Measurements from ENCODE around the gene CYP4F8. TPM values are rescaled to one million over a fixed set of nuclear protein-coding genes. Genes with fewer than 3 reads are reported as not detected.

CYP4F8 gene
- total and polyA plus RNA-seq, 2 of the 8 experiments (the other 6 are each of a cell fraction or from before 2014, with no cell fraction given): not detected

DNA sequence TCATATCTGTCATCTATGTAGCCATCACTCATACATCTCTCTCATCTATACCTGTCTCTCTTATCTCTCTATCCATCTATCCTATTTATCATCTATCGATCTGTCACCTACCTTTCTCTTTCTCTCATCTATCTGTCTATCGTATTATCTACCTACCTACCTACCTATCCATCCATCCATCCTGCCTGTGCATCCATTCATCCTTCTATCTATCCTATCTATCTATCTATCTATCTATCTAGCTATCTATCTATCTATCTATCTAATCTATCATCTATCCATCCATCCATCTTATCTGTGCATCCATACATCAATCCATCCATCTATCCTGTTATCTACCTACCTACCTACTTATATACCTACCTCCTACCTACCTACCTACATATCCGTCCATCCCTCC, 44.6 kb upstream of the CYP4F8 start:
- no peak overlapping the region for H3K4me3 ChIP-seq (ENCODE audit: extremely low read depth in 1 of 4, insufficient read depth in 2 of 4, low read depth in 3 of 4, low read length in 4 of 4)
- no peaks in the 10 kb centered on the region for H3K27me3 ChIP-seq (replicated peaks in 1 of 4; ENCODE audit: control insufficient read depth in 3 of 4, extremely low read depth in 1 of 4, insufficient read depth in 3 of 4, low read length in 3 of 4)
- H2AFZ ChIP-seq (ENCODE audit: low read length): no peak overlapping the region
- no peak overlapping the region for H3K9ac ChIP-seq (replicated peaks in 1 of 4; ENCODE audit: extremely low read depth in 1 of 4, low read depth in 3 of 4, low read length in 3 of 4)
- H4K20me1 ChIP-seq (replicated peaks in 1 of 2; ENCODE audit: control insufficient read depth in 1 of 2, insufficient read depth in 2 of 2, low read length in 2 of 2): no peaks in the 10 kb centered on the region
- H4K91ac ChIP-seq (replicated peaks; ENCODE audit: insufficient read length, low read length): no peak overlapping the region
- DNase-seq (ENCODE audit: low read depth in 1 of 2, low spot score in 2 of 2): no peak
- H3K79me2 ChIP-seq (ENCODE audit: control insufficient read depth in 1 of 2, insufficient read depth in 2 of 2, low read length in 2 of 2): no peaks in the 10 kb centered on the region
- H3K23me2 ChIP-seq (ENCODE audit: low read depth, low read length): peaks cover 5% of the 10 kb centered on the region; the same call in 1 of the 2 replicates
- no peak overlapping the region for H3K4ac ChIP-seq (replicated peaks; ENCODE audit: insufficient read length, low read depth, low read length)
- H2BK5ac ChIP-seq (ENCODE audit: low read depth, low read length): no peak overlapping the region
- no peak overlapping the region for H2BK120ac ChIP-seq (replicated peaks; ENCODE audit: low read depth, low read length)
- H3K36me3 ChIP-seq (ENCODE audit: control insufficient read depth in 2 of 4, insufficient read depth in 4 of 4, low read length in 3 of 4): no peaks in the 10 kb centered on the region
- no peak overlapping the region for H2BK20ac ChIP-seq (ENCODE audit: low read length)
- 75 to 100% methylated on average over 2 to 3 of the region's 3 CpGs for WGBS, 2 experiments (ENCODE audit: extremely low coverage in 1 of 2, insufficient coverage in 1 of 2, insufficient read length in 1 of 2, insufficient replicate concordance in 2 of 2, low coverage in 1 of 2, low lambda C conversion rate in 2 of 2, missing lambda C conversion rate in 1 of 2)
- peaks cover 54 to 79% of the 10 kb centered on the region in 2 experiments for H3K9me3 ChIP-seq (ENCODE audit: insufficient read depth in 2 of 2, low read depth in 1 of 2, low read length in 1 of 2)
- no peak overlapping the region for H3K18ac ChIP-seq (ENCODE audit: extremely low read depth, low read length)
- no peaks in the 10 kb centered on the region for H3K79me1 ChIP-seq (ENCODE audit: low read depth, low read length)
- no peak overlapping the region for H4K8ac ChIP-seq (ENCODE audit: extremely low read depth, insufficient read depth, low read length)
- H3K4me1 ChIP-seq (replicated peaks in 1 of 4; ENCODE audit: control insufficient read depth in 3 of 4, insufficient read depth in 4 of 4, low read length in 3 of 4): no peaks in the 10 kb centered on the region
- H3K27ac ChIP-seq (ENCODE audit: low read depth, low read length): no peak overlapping the region
- ChIA-PET CTCF (ENCODE audit: partially characterized antibody) (no interaction called here), POLR2A (ENCODE audit: partially characterized antibody) (no interaction called here)
- FAIRE-seq: no peak
- no peak overlapping the region for H2BK12ac ChIP-seq (ENCODE audit: low read depth, low read length)
- H2BK15ac ChIP-seq (ENCODE audit: low read length): no peak overlapping the region
- no peak overlapping the region for H3K23ac ChIP-seq (ENCODE audit: insufficient read length)
- H3K56ac ChIP-seq (replicated peaks; ENCODE audit: insufficient read length, low read depth, low read length): peak overlapping the region; percentile 59
- H3K14ac ChIP-seq (ENCODE audit: insufficient read length): no peak overlapping the region
- H4K5ac ChIP-seq (ENCODE audit: insufficient read length, low read depth, low read length): no peak overlapping the region
- H2AK5ac ChIP-seq (ENCODE audit: low read depth, low read length): no peak overlapping the region
- no peak overlapping the region for H3K4me2 ChIP-seq (ENCODE audit: insufficient read depth in 1 of 2, low read depth in 2 of 2, low read length in 2 of 2)
- TF ChIP-seq, protein P1, sequence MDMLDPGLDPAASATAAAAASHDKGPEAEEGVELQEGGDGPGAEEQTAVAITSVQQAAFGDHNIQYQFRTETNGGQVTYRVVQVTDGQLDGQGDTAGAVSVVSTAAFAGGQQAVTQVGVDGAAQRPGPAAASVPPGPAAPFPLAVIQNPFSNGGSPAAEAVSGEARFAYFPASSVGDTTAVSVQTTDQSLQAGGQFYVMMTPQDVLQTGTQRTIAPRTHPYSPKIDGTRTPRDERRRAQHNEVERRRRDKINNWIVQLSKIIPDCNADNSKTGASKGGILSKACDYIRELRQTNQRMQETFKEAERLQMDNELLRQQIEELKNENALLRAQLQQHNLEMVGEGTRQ (IDR thresholded peaks at IDR 0.05; ENCODE audit: low read length): no peak
- TF ChIP-seq RNF2 (IDR thresholded peaks at IDR 0.05; ENCODE audit: borderline replicate concordance, low read depth, low read length, missing control alignments, poor library complexity, severe bottlenecking) (no peak), CTBP2 (IDR thresholded peaks at IDR 0.05; ENCODE audit: borderline replicate concordance, insufficient read depth, insufficient read length, low read length) (no peak), BRCA1 (IDR thresholded peaks at IDR 0.05; ENCODE audit: low read depth, low read length) (no peak), POU5F1 (IDR thresholded peaks at IDR 0.05; ENCODE audit: low read depth, low read length) (no peak)
